DOHH2 (cell line): ENCODE results near the gene GAB1.

Source experiments
- CTCF ChIP-seq: fragments of 200-600 bp; sonication (generic); IDR thresholded peaks from one replicate; pipeline ENCODE4 v1.5.1; 2014; ENCODE audit warnings: antibody characterized with exemption, mild to moderate bottlenecking, low read depth, low read length; ENCODE audit not compliant: poor library complexity, severe bottlenecking
- EZH2phosphoT487 ChIP-seq: fragments of 200-600 bp; sonication (generic); IDR thresholded peaks from 2 replicates; pipeline ENCODE4 v1.6.1; 2017; ENCODE audit warnings: borderline replicate concordance, mild to moderate bottlenecking, antibody characterized with exemption, low read length, moderate library complexity, mixed read lengths

GRCh38 chr4:143420227-143420626 lies 83.6 kb downstream of the GAB1 start:
- TF ChIP-seq CTCF (no peak), EZH2phosphoT487 (no peak)
